ENCODE data around the gene DUOX1.

Gene DUOX1

DNA sequence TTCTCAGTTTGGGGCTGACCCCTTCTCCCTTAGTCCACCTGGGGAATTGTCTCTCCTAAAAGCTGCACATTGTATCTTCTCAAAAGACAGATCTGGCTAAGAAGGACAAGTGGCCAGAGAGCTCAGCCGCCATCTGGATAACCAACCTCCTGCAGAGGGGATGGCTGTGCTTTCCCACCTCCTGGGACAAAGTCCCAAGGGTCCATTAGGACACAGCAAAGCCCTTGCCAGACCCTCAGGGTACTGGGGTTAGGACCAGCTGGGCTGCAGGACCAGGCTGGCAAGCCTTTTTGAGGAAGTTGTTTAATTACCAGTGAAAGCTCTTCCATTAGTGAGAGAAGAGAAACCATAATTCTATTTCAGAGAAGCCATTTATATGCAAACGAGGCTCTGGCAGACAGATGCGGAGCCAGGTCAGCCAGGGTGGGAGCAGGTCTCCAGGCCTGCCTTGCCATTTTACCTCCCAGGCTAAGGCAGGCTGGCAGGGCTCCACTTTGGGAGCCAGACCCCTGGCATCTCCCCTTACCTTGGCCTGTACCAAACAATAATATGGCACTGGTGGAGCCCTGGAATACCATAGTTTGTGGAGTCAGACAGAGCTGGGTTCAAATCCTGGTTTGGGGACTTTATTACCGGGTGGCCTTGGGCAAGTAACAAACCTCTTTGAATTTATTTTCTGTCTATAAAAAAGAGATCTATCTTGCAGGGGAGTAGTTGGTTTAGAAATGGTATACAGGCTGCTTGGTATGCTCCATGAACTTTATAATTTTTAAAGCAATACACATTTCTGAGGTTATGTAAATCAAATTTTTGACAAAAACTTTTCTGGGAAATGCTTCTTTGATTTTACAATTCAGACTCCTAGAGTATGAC is 40.0 kb downstream of the DUOX1 start:
- DNase-seq, result no peak

GRCh38 chr15:45171912-45172311 is 42.1 kb downstream of the DUOX1 start:
- DNase-seq, result no peak

DNA sequence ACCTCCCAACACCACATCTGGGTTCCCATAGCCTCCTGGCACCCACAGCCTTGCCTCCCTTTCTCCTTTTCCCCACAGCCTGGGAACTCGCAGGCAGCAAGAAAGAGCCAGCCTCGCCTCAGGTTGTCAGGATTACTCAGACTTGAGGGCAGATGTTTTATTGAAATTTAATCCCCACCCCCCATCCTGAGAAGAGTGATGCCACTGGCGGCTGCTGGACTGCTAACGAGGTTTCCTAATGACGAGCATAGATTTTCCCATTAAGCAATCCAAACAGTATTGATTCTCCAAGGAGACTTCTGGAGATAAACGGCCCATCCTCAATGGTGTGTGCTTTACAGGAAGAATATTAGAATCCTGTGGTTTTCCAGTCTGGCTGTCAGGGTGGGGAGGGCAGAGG is 44.3 kb downstream of the DUOX1 start:
- no peak for DNase-seq

GRCh38 chr15:45174577-45174976 is 44.8 kb downstream of the DUOX1 start:
- DNase-seq, result no peak

DNA sequence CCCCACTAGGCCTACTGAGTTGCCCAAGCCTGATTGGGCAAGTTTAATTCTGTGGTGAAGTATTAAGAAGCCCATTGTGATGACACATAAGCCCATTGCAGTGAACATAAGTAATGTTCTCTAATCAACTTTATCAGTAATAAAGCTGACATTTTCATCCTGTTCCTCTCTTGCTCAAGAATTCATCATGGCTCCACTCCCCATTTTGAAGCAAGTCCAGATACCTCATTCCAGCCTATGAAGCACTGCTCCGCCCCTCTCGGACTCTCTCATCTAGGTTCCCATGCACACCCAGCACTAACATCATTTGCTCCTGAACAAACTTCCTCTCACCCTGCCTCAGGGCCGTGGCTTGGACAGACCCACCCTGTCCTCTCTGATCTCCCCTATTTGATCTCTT is 47.5 kb downstream of the DUOX1 start:
- no peak for DNase-seq

DNA sequence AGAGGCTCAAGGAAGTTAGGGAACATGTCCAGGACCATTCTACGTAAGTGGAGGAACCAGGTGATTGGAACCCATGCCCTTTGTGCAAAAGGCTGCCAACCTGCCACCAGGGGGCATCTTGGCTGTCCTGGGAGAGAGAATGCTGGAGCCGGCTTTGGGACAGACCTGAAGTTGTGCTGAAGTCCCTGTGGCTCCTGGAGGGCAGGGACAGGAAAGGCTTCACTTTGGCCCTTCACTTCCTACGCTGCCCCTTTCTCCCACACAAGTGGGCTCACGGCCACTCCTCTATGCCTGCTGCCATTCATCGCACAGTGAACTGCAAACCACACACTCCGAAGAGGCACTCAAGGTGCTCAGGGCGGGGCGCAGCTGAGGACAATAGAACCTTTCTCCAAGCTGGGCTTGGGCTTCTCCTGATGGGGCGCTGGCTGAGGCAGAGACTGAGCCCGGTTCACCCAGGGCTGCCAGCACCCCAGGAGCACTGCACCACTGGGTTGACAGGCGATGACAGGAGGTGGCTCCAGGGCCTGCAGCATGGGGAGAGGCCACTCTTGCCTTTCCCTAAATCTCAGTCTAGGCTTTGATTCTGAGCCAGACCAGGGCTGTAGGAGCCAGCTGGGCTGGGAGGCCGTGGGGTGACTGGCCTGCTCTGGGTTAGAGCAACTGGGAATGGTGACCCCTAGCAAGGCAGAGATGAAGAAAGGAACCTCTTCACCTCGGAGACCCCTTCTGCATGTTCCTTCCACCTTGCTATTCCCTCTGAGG is 49.6 kb downstream of the DUOX1 start:
- peak; percentile 84 for DNase-seq

DNA sequence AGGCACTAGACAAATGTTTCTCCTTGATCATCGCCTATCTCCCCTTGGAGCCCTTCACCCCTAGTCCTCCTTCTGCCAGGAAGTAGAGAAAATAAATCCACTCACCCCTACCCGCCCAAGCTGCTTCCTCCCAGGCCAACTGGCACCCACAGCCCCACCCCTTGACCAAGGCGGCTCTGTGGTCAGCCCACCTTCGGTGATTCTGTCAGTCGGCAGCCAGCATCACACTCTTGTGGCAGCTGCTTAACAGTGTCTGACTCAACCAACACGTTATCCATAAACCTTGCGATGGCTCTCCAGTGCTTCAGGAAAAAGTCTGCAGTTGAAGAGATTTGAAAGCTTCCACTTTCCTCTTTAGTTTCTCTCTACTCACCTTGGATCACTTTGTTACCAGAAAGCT is 50.4 kb downstream of the DUOX1 start:
- DNase-seq, result no peak

DNA sequence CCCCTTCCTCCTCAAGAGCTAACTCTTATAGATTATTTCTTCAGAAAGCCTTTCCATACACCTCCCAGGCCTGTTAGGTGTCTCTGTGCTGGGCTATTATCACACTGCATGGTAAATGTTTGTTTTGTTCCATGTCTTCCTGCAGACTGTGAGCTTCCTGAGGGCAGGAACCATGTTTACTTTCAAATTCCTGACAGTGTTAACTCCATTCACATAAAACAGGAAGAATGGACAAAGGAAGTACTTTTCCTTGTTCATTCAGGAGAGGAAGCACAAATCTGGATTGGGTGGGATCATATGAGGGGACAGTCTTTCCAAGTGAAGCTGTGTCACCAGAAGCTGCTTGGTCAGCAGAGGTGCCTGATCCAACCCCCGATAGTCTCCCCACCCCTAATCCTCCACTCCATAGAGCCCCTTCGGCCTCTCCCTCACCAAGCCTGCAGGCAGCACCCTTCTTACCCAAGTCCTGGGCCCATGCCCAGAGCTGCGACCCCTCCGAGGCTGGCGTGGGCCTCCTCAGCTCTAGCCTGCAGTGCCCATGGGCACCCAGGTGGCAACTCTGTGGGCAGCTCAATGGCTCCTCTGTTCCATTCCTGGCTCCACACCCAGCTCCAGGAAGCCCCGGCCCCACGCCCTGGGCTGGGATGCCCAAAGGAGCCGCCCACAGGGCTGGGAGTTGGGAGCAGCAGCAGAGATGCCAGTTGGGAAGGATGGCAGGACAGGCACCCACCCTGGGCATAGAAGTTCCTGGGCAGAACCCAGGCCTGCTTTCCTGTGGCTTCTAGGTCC is 51.0 kb downstream of the DUOX1 start:
- DNase-seq, result peak; percentile 41

DNA sequence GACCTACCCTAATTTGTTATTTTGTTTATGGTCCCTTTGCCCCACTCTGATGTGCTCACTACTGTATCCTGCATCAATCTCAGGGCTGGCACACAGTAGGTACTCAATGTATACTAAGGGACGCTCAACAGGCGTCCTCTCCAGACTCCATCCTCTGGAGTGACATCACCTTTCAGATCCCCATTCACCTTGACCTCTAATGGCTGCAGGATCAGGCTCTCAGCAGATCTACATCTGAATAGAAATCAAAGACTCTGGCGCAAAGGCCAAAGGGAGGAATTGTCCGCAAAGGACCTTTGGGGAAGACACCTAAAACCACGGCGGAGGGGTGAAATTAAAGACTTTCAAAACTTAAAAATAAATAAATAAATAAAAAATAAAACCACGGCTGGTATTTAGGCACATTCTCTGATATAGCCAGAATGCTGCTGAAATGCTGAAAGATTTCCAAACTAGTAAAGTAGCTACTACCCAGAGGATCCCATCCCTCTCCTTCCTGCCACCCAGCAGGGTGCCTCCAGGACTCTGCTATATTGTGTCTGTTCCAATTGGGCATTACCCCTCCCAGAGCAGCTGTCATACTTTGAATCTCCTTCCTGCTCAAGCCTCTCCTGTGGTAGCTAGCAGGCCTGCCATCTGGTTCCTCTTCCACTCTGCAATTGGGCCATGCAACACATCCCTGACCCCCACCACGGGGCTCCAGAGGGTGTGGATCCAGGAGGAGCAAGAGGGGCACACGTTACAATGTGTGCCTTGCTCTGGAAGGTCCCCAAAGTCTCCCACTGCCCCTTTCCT is 51.9 kb downstream of the DUOX1 start:
- DNase-seq, result peak; percentile 16

DNA sequence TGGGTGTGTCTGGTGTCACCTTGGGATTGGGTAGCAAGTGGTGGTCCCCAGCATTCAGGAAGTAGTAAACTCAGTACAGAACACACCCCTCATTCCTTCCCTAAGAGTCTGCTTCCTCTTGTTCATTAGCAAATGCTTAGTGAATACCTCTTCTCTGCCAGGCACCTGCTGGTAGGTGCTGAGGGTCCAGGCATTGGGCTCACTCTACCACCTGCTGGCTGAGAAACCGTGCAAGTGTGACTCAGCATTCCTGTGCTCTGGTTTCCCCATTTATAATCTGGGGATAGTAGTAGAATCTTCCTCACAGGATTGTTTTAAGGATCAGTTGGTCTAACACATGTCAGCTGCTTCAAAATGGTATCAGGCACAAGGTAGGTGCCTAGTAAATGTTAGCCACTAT is 53.2 kb downstream of the DUOX1 start:
- peak; percentile 55 for DNase-seq

- DNase-seq, result peak; percentile 55
Measured at GRCh38 chr15:45183511-45183910, 53.7 kb downstream of the DUOX1 start.

DNA sequence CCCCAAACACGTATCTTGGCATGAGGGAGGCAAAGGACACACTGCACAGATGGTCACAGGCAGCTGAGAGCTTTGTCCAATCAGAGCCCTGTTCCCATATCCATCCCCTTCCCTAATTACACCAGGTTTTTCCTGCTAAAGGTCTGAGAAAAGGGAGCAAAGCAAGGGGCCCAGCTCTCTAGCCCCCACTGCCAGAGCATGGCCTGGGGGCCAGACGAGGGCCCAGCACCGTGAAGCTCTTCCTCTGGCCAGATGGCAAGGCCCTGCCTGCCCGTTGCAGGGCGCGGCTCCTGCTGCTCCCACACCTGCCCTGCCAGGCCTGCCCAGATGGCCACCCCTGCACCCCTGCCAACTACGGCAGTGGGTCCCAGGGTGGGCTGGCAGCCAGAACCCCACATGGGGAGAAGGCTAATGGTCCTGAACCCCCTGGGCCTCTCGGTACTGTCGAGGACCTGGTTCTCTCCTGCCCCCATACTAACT is 54.8 kb downstream of the DUOX1 start:
- DNase-seq, result peak; percentile 49

DNA sequence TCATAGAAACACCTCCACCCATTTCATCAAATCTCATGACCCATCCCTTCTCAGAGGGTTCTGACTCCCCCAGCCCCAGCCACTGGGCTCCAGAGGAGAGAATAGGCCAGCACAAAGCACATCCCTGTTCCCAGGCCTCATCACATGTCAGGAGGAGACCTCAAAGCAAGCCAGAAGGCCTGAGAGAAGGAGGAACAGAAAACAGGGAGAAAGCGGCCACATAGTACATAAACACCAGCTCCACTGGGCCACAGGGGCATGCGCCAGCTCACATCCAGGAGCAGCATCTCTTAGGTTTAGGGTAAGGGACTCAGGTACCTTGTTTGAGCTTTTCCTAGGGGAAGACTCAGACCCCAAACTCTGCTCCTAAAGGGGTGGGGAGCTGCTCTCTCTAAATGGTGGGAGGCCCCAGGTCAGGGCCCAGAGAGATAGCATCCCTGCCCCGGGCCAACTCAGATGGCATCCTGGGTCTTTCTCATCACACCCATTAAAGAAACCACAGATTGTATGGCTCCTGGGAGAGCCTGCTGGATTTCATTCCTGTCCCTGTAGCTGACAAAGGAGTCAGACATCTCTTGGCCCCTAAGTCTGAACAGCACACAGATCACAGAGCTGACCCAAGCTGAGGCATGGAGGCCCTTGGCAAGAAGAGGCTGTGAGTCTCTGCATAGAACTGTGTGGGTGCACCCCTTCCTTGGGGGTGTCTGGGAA is 55.4 kb downstream of the DUOX1 start:
- DNase-seq, result peak; percentile 57

DNA sequence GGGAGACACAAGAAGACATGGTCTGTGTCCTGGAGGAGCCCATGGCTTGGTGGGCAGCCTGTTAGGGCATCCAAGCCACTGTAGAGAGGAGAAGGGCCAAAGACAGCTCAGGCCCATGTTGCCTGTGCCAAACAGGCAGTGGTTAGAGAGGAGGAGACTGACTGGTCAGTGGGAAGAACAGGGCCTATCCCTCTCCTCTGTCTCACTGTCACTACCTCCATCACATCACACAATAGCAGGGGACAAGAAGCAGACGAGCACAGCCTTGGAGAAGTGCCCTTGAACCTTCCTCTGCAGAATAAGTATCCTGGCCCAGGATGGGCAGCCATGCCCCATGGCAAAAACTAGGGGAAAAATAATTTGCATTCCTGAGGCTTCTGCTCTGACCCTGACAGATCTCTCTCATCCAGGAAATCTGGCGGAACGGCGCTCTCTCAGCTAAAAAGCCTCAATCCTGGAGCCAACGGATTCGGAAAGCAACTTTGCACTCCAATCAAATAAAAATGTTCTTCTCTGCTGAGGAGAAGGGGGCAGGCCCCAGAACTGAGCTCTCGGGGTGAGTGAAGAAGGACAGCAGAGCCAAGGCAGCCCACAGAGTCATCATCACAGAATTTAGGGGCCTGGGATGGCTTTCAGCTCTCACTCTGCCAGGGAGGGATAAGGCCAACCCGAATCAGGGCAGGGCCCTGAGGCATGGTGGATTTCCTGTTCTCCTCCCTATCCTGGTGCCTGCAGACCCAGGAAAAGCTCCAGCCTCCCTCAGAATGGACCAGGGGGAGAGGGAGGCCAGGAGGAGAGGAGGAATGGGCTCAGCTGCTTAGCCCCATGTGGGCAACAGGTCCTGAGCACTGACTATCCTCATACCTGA is 56.3 kb downstream of the DUOX1 start:
- DNase-seq, result peak; percentile 37

DNA sequence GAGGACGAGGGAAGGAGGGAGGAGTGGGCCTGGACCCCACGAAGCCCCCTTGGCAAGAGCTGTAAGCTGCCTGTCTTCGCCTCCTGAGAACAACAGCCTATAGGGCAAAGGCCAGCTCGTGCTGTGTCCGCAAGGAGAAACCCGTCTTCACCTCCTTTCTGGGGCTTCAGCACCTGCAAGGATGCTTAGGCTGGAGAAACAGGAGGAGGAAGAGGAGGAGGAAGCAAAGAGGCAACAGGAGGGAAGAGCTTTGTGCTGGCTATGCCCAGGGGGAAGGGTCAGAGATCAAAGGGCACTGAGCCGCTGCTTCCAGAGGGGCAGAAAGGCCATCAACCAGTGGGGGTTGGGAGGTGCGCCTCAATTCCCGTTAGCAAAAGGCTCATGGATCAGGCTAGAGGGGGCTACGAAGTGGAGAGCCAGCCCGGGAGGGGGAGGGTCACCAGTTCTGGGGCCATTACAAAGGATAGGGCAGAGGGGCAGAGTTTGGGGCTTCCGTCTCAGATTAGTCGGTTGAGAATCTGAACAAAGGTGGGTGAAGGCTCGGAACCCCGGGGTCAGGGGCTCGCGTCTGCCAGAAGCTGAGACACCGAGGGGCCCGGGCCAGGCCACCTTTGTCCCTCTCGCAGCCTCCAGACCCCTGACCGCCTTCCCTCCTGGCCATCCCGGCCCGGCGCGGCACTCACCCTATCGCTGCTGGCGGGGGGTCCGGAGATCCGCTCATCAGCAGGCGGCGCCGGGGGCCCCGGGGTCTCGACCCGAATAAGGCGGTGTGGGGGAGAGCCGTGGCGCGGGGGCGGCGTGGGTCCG is 57.2 kb downstream of the DUOX1 start:
- DNase-seq, result peak; percentile 63

DNA sequence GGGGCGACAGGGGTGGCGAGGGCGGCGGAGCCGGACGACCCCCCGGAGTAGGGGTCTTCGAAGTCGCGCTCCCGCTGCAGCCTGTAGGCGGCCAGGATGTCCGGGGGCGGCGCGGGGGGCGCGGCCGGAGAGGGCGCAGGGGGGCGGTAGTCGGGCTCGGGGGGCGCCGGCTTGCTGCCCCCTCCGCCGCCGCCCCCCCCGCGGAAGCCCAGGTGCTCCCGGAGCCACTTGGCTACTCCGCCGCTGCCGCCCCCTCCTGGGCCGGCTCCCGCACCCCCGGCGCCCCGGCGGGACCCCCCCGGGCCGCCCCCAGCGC is 57.7 kb downstream of the DUOX1 start:
- DNase-seq, result no peak

DNA sequence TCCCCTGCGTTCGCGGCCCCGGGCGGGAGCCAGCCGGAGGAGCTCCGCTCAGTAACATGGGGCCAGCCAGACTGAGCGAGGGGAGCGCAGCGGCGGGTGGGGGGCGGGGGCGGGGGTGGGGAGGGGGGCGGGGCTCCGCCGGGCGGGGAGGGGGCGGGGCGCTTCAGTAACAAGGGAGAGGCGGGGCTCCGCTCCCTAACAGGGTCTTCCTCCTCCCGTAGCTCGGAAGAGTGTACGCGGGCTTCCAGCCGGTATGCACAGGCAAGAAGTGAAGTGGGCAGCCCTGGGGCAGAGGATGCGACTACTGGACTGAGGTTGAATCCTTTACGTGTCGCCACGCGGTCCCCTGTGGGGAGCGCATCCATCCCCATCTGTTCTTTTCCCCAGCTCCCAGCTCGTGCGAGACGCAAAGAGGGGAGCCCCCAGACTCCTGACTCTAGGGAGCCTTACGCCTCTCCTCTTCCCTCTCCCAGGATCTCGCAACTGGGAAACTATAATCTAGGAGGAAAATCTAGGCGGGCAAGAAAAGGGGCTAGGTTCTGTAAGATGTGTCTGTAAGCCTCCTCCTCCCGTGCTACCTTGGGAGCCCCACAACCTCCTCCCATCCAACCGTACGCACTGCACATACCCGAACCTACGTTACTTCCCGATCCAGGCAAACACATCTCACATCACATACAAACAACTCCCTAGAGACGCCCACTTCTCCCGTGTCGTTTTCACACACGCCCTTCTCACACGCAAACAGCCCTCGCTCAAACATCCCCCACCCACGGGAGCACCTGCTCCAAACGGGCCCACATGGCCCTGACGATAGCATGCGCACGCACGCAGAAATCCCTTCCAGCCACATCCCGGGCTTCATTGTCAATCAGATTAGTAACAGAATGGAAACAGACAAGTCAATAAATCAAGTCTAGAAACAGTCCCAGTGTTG is 58.4 kb downstream of the DUOX1 start, which contains the start of gene SHF:
SHF (minus strand) TSS at position 73 of the 937 bp plus-strand sequence; CDS start at position 58, 15 bp downstream.
- DNase-seq, result peak; percentile 92

- peak; percentile 47 for DNase-seq
Measured at GRCh38 chr15:45197512-45197911, 67.7 kb downstream of the DUOX1 start.

Data from activated effector memory CD4-positive, alpha-beta T cell treated with anti-CD3 and anti-CD28 coated beads, Interleukin-2, amount 50 U/mL, for 16 hours (primary cell).